ENCODE measurements around the gene RYK.

- TF ChIP-seq POLR2A (IDR thresholded peaks at IDR 0.05; ENCODE audit: low read depth, low read length), result no peak
- no peak for TF ChIP-seq POLR2AphosphoS5 (IDR thresholded peaks at IDR 0.05; ENCODE audit: low read depth, low read length)
These were observed 101.4 kb downstream of the RYK start for GRCh38 chr3:134149286-134149685.
